ENCODE measurements around the gene C1QTNF2. TPM values are rescaled to one million over a fixed set of nuclear protein-coding genes. Genes with fewer than 3 reads are reported as not detected.

C1QTNF2 gene
- total and polyA plus RNA-seq, 2 of the 8 experiments (the other 6 are each of a cell fraction or from before 2014, with no cell fraction given) = 1.0 to 2.0 TPM

GRCh38 chr5:160398806-160399205 is 28.4 kb upstream of the C1QTNF2 start (continued):
- TF ChIP-seq EZH2 (IDR thresholded peaks at IDR 0.05; ENCODE audit: low read depth, low read length, severe bottlenecking) (no peak), RXRA (IDR thresholded peaks at IDR 0.05; ENCODE audit: insufficient read depth, low read depth, low read length) (no peak), CBX8 (IDR thresholded peaks at IDR 0.05; ENCODE audit: borderline replicate concordance, low read depth, low read length) (no peak), RNF2 (IDR thresholded peaks at IDR 0.05; ENCODE audit: borderline replicate concordance, low read depth, low read length, missing control alignments, poor library complexity, severe bottlenecking) (no peak), BRCA1 (IDR thresholded peaks at IDR 0.05; ENCODE audit: low read depth, low read length) (no peak), SUZ12 (IDR thresholded peaks at IDR 0.05; ENCODE audit: low read length) (no peak), GABPA (IDR thresholded peaks at IDR 0.05; ENCODE audit: borderline replicate concordance, insufficient read depth, low read length) (no peak)
